ENCODE results near the gene MIB1. TPM values are rescaled to one million over a fixed set of nuclear protein-coding genes. Genes with fewer than 3 reads are reported as not detected.

The MIB1 gene
- total RNA-seq, 1 experiment from 2014 or later = 56.1 TPM

DNA sequence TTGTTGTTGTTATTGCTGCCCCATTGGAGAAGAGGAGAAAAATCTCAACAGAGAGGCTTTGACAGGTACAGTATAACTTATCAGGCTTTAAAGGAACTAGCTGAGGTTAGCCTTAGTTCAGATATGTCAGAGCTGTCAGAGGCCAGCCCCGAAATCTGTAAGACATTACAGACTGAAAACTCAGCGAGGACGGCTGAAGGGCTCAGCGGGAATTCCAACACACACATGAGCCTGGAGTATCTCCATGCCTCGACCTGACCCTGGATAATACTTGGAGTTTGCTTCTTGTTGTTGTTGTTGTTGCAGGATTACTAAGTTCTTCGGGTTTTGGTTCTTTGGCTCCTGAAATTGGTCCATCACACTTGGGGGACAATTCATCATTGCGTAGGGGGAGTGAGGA, 166.9 kb downstream of the MIB1 start:
- ChIA-PET POLR2A (no interaction called here), RAD21 (ENCODE audit: low non-redundant PET in 1 of 2, low total read pairs in 2 of 2, uncharacterized antibody in 2 of 2, unreplicated experiment in 2 of 2) (no interaction called here), CTCF (no interaction called here)
- Histone ChIP-seq H3K4me3 (replicated peaks in 1 of 2; ENCODE audit: low read depth in 1 of 2, low read length in 2 of 2) (no peak overlapping the region), H3K9me3 (ENCODE audit: control insufficient read depth in 1 of 2, insufficient read depth in 1 of 2, low read depth in 1 of 2, low read length in 2 of 2) (no peaks in the 10 kb centered on the region), H3K27ac (ENCODE audit: low read depth, low read length) (no peak overlapping the region), H3K9me2 (ENCODE audit: insufficient read depth) (no peaks in the 10 kb centered on the region), H3K27me3 (ENCODE audit: insufficient read depth, low read length) (no peaks in the 10 kb centered on the region), H4K20me1 (ENCODE audit: insufficient read depth) (no peaks in the 10 kb centered on the region), H3K4me2 (ENCODE audit: low read length) (no peak overlapping the region), H3K9ac (ENCODE audit: low read length) (no peak overlapping the region), H3K36me3 (ENCODE audit: control insufficient read depth in 1 of 2, insufficient read depth in 2 of 2, low read length in 2 of 2) (no peaks in the 10 kb centered on the region), H2AFZ (ENCODE audit: low read depth, low read length, poor library complexity, severe bottlenecking) (no peak overlapping the region), H3K4me1 (ENCODE audit: control insufficient read depth in 1 of 2, insufficient read depth in 2 of 2, low read length in 2 of 2) (no peaks in the 10 kb centered on the region), H3K79me2 (ENCODE audit: insufficient read depth, low read length) (no peaks in the 10 kb centered on the region)
- DNase-seq (ENCODE audit: low read depth, low spot score) (no peak), ATAC-seq (no peak)
- TF ChIP-seq FOSL1 (IDR thresholded peaks at IDR 0.05; ENCODE audit: low read depth) = no peak
- TF ChIP-seq YY1 (IDR thresholded peaks at IDR 0.05; ENCODE audit: extremely low read depth, insufficient replicate concordance, low read depth, low read length) = no peak
- TF ChIP-seq EZH2 (IDR thresholded peaks at IDR 0.05) = no peak
- no peak for TF ChIP-seq ZFX (IDR thresholded peaks at IDR 0.05)
- no peak for TF ChIP-seq POLR2A (IDR thresholded peaks at IDR 0.05; ENCODE audit: borderline replicate concordance, extremely low read depth, insufficient read depth, insufficient read length)
- no peak for TF ChIP-seq JUND (IDR thresholded peaks at IDR 0.05)
- TF ChIP-seq RAD21 (IDR thresholded peaks at IDR 0.05; ENCODE audit: low read depth) = no peak
- no TSS peak for BruUV-seq (replicated peaks)
- intact Hi-C loops (cut with micrococcal nuclease) = no loop called here

DNA sequence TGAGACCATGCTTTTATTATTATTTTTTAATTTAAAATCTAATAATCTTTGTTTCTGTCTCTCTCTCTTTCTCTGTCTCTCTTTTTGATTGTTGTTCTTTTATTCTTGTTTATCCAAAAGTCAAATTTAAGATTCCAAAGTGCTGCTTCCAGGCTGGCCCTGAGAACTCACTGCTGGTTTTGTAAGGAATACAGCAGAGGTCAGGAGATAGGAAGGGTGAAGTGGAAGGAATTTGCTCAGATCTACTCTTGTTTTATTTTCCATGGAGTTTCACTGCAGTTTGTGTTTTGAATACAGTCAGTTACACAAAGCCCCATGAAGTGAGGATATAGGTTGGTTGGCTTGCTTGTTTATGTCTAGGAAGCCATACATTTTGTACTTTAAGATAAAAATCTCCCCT, 168.1 kb downstream of the MIB1 start:
- Histone ChIP-seq H3K27ac (ENCODE audit: low read depth, low read length) (no peak overlapping the region), H3K27me3 (ENCODE audit: insufficient read depth, low read length) (no peaks in the 10 kb centered on the region), H3K79me2 (ENCODE audit: insufficient read depth, low read length) (no peaks in the 10 kb centered on the region), H3K4me3 (replicated peaks in 1 of 2; ENCODE audit: low read depth in 1 of 2, low read length in 2 of 2) (no peak overlapping the region), H2AFZ (ENCODE audit: low read depth, low read length, poor library complexity, severe bottlenecking) (peak overlapping the region; percentile 32), H3K4me1 (ENCODE audit: control insufficient read depth in 1 of 2, insufficient read depth in 2 of 2, low read length in 2 of 2) (no peaks in the 10 kb centered on the region), H3K9ac (ENCODE audit: low read length) (no peak overlapping the region), H3K9me2 (ENCODE audit: insufficient read depth) (no peaks in the 10 kb centered on the region), H3K4me2 (ENCODE audit: low read length) (no peak overlapping the region), H4K20me1 (ENCODE audit: insufficient read depth) (no peaks in the 10 kb centered on the region), H3K9me3 (ENCODE audit: control insufficient read depth in 1 of 2, insufficient read depth in 1 of 2, low read depth in 1 of 2, low read length in 2 of 2) (no peaks in the 10 kb centered on the region), H3K36me3 (ENCODE audit: control insufficient read depth in 1 of 2, insufficient read depth in 2 of 2, low read length in 2 of 2) (no peaks in the 10 kb centered on the region)
- BruUV-seq (replicated peaks) = no TSS peak
- ATAC-seq (no peak), DNase-seq (ENCODE audit: low read depth, low spot score) (no peak)
- POLR2A ChIA-PET = no interaction called here
- CTCF ChIA-PET = no interaction called here
- TF ChIP-seq TCF7L2 (IDR thresholded peaks at IDR 0.05; ENCODE audit: borderline replicate concordance, extremely low read depth, insufficient read depth, insufficient read length) = no peak
- TF ChIP-seq, protein P1, sequence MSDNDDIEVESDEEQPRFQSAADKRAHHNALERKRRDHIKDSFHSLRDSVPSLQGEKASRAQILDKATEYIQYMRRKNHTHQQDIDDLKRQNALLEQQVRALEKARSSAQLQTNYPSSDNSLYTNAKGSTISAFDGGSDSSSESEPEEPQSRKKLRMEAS (IDR thresholded peaks at IDR 0.05) = no peak
- TF ChIP-seq, protein P2, sequence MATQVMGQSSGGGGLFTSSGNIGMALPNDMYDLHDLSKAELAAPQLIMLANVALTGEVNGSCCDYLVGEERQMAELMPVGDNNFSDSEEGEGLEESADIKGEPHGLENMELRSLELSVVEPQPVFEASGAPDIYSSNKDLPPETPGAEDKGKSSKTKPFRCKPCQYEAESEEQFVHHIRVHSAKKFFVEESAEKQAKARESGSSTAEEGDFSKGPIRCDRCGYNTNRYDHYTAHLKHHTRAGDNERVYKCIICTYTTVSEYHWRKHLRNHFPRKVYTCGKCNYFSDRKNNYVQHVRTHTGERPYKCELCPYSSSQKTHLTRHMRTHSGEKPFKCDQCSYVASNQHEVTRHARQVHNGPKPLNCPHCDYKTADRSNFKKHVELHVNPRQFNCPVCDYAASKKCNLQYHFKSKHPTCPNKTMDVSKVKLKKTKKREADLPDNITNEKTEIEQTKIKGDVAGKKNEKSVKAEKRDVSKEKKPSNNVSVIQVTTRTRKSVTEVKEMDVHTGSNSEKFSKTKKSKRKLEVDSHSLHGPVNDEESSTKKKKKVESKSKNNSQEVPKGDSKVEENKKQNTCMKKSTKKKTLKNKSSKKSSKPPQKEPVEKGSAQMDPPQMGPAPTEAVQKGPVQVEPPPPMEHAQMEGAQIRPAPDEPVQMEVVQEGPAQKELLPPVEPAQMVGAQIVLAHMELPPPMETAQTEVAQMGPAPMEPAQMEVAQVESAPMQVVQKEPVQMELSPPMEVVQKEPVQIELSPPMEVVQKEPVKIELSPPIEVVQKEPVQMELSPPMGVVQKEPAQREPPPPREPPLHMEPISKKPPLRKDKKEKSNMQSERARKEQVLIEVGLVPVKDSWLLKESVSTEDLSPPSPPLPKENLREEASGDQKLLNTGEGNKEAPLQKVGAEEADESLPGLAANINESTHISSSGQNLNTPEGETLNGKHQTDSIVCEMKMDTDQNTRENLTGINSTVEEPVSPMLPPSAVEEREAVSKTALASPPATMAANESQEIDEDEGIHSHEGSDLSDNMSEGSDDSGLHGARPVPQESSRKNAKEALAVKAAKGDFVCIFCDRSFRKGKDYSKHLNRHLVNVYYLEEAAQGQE (IDR thresholded peaks at IDR 0.05; ENCODE audit: low read depth) = no peak
- no peak for TF ChIP-seq EGR1 (IDR thresholded peaks at IDR 0.05; ENCODE audit: low read depth)
- TF ChIP-seq ZNF274 (IDR thresholded peaks at IDR 0.05; ENCODE audit: low read depth, low read length) = no peak
- no peak for TF ChIP-seq ELF1 (IDR thresholded peaks at IDR 0.05; ENCODE audit: borderline replicate concordance, low read depth)
- TF ChIP-seq YY1 (IDR thresholded peaks at IDR 0.05; ENCODE audit: extremely low read depth, insufficient replicate concordance, low read depth, low read length) = no peak
- TF ChIP-seq CEBPB (IDR thresholded peaks at IDR 0.05; ENCODE audit: low read depth) = no peak
- no peak for TF ChIP-seq EZH2phosphoT487 (IDR thresholded peaks at IDR 0.05; ENCODE audit: borderline replicate concordance)
- TF ChIP-seq SP1 (IDR thresholded peaks at IDR 0.05; ENCODE audit: low read depth) = no peak
- intact Hi-C loops (cut with micrococcal nuclease) = no loop called here
- RAD21 ChIA-PET (ENCODE audit: low non-redundant PET in 1 of 2, low total read pairs in 2 of 2, uncharacterized antibody in 2 of 2, unreplicated experiment in 2 of 2) = no interaction called here

All from HCT116 (cell line).